IMR-90 (cell line): Measurements from ENCODE around the gene DDI2. TPM values are rescaled to one million over a fixed set of nuclear protein-coding genes. Genes with fewer than 3 reads are reported as not detected.

Experiments
- ATAC-seq: fragments of 200-7000 bp; cut with Tn5 transposase; 2 replicates; pipeline ENCODE4 v1.9.1; 2020; ENCODE audit warnings: low read depth, mild to moderate bottlenecking, moderate library complexity
- BruUV-seq: library from RNA; stranded (reverse); fragments of 400-500 nt; replicated peaks from 2 replicates; lab custom pipeline; 2021; lab: Mats Ljungman, UMichigan
- CTCF ChIA-PET: fragments of 300-600 bp; formaldehyde crosslinking; extraction: SDS; loops from one replicate; lab custom pipeline; 2021; ENCODE audit warnings: antibody characterized with exemption; lab: Yijun Ruan, JAX
- POLR2A ChIA-PET: fragments of 300-600 bp; sonication (Branson Sonifier 250); formaldehyde crosslinking; loops from one replicate; lab custom pipeline; 2022; ENCODE audit warnings: antibody characterized with exemption; ENCODE audit not compliant: unreplicated experiment; lab: Charles Lee
- DNase-seq: peaks from one replicate; pipeline ENCODE4 v3.0.0; 2013
- H2AFZ ChIP-seq: replicated peaks from 2 replicates; pipeline ENCODE3; 2013; ENCODE audit warnings: low read length, mild to moderate bottlenecking; ENCODE audit not compliant: poor library complexity
- H2AK5ac ChIP-seq: 2 replicates; pipeline ENCODE4 v1.6.1; 2013; ENCODE audit warnings: low read depth, low read length, inconsistent platforms
- H2AK9ac ChIP-seq: replicated peaks from 2 replicates; pipeline ENCODE3; 2013; ENCODE audit warnings: mild to moderate bottlenecking, low read depth, low read length, moderate library complexity; ENCODE audit not compliant: poor library complexity
- H2BK120ac ChIP-seq: 2 replicates; pipeline ENCODE4 v1.6.1; 2013; ENCODE audit warnings: low read depth, low read length, inconsistent platforms
- H2BK15ac ChIP-seq: 3 replicates; pipeline ENCODE4 v1.6.1; 2013; ENCODE audit warnings: low read depth, low read length, inconsistent platforms
- H2BK20ac ChIP-seq: 2 replicates; pipeline ENCODE4 v1.6.1; 2013; ENCODE audit warnings: low read depth, mild to moderate bottlenecking, inconsistent platforms, low read length, moderate library complexity
- H2BK5ac ChIP-seq: 2 replicates; pipeline ENCODE4 v1.6.1; 2013; ENCODE audit warnings: mild to moderate bottlenecking, low read depth, low read length, inconsistent platforms; ENCODE audit not compliant: poor library complexity, severe bottlenecking
- H3K14ac ChIP-seq: replicated peaks from 2 replicates; pipeline ENCODE4 v1.6.1; 2013; ENCODE audit warnings: low read depth, low read length, inconsistent platforms
- H3K18ac ChIP-seq: 2 replicates; pipeline ENCODE4 v1.6.1; 2013; ENCODE audit warnings: low read depth, low read length, control low read depth
- H3K23ac ChIP-seq: 2 replicates; pipeline ENCODE4 v1.6.1; 2013; ENCODE audit warnings: low read depth, low read length, inconsistent platforms
- H3K27ac ChIP-seq: 2 replicates; pipeline ENCODE4 v1.5.1; 2013; ENCODE audit warnings: mild to moderate bottlenecking, control low read depth, low read length; ENCODE audit not compliant: insufficient read depth
- H3K27me3 ChIP-seq: 2 replicates; pipeline ENCODE4 v1.6.1; 2013; ENCODE audit warnings: low read length; ENCODE audit not compliant: control insufficient read depth, insufficient read depth
- H3K36me3 ChIP-seq: 2 replicates; pipeline ENCODE4 v1.6.1; 2013; ENCODE audit warnings: low read length, mixed read lengths; ENCODE audit not compliant: control insufficient read depth, insufficient read depth
- H3K4ac ChIP-seq: 2 replicates; pipeline ENCODE4 v1.6.1; 2013; ENCODE audit warnings: low read depth, low read length, inconsistent platforms
- H3K4me1 ChIP-seq: 2 replicates; pipeline ENCODE4 v1.6.1; 2013; ENCODE audit warnings: low read length, mixed read lengths; ENCODE audit not compliant: control insufficient read depth, insufficient read depth
- H3K4me2 ChIP-seq: 2 replicates; pipeline ENCODE4 v1.6.1; 2013; ENCODE audit warnings: low read depth, mild to moderate bottlenecking, control low read depth, low read length, moderate library complexity
- H3K4me3 ChIP-seq: 2 replicates; pipeline ENCODE4 v1.5.1; 2013; ENCODE audit warnings: low read depth, mild to moderate bottlenecking, control low read depth, low read length, moderate library complexity; ENCODE audit not compliant: insufficient read depth
- H3K56ac ChIP-seq: 2 replicates; pipeline ENCODE4 v1.6.1; 2013; ENCODE audit warnings: low read length, inconsistent platforms; ENCODE audit not compliant: insufficient read depth; ENCODE audit errors: extremely low read depth
- H3K79me1 ChIP-seq, 2 experiments: 2 replicates each; pipeline ENCODE4 v1.6.1; 2013; ENCODE audit warnings: low read length in 2 of 2, inconsistent platforms in 1 of 2, low read depth in 1 of 2
- H3K9ac ChIP-seq: 2 replicates; pipeline ENCODE4 v1.6.1; 2013; ENCODE audit warnings: low read depth, low read length, control low read depth
- H3K9me1 ChIP-seq: 2 replicates; pipeline ENCODE4 v1.6.1; 2013; ENCODE audit warnings: low read length, inconsistent platforms; ENCODE audit not compliant: insufficient read depth
- H3K9me3 ChIP-seq: 2 replicates; pipeline ENCODE4 v1.6.1; 2013; ENCODE audit warnings: low read length; ENCODE audit not compliant: control insufficient read depth, insufficient read depth
- H4K20me1 ChIP-seq: 2 replicates; pipeline ENCODE4 v1.6.1; 2013; ENCODE audit warnings: low read length, inconsistent platforms; ENCODE audit not compliant: insufficient read depth
- H4K5ac ChIP-seq: 2 replicates; pipeline ENCODE4 v1.6.1; 2013; ENCODE audit warnings: mild to moderate bottlenecking, low read depth, low read length, control low read depth
- H4K8ac ChIP-seq, 2 experiments: 2 replicates each; pipeline ENCODE4 v1.6.1; 2013; ENCODE audit warnings: low read depth in 2 of 2, low read length in 2 of 2, control low read depth in 1 of 2, inconsistent platforms in 1 of 2
- H4K91ac ChIP-seq: 2 replicates; pipeline ENCODE4 v1.6.1; 2013; ENCODE audit warnings: low read depth, low read length, inconsistent platforms; ENCODE audit not compliant: insufficient read depth
- BHLHE40 ChIP-seq: fragments of 150-350 bp; IDR thresholded peaks from 2 replicates; pipeline ENCODE4 v1.6.1; 2016; ENCODE audit warnings: mild to moderate bottlenecking, low read depth, low read length
- CEBPB ChIP-seq: IDR thresholded peaks from 2 replicates; pipeline ENCODE4 v1.6.1; 2012; ENCODE audit warnings: low read depth, low read length, improper control_type of control experiment
- CHD1 ChIP-seq: IDR thresholded peaks from 2 replicates; pipeline ENCODE4 v1.6.1; 2012; ENCODE audit warnings: low read depth, low read length, improper control_type of control experiment
- ELK1 ChIP-seq: fragments of 150-350 bp; IDR thresholded peaks from 2 replicates; pipeline ENCODE4 v1.6.1; 2016; ENCODE audit warnings: low read depth, mild to moderate bottlenecking, low read length, moderate library complexity, borderline replicate concordance
- FOS ChIP-seq: fragments of 150-350 bp; IDR thresholded peaks from 2 replicates; pipeline ENCODE4 v1.6.1; 2016; ENCODE audit warnings: low read depth, low read length
- MAFK ChIP-seq: IDR thresholded peaks from 2 replicates; pipeline ENCODE4 v1.6.1; 2012; ENCODE audit warnings: low read depth, low read length, improper control_type of control experiment
- MAZ ChIP-seq: IDR thresholded peaks from 2 replicates; pipeline ENCODE4 v1.6.1; 2012; ENCODE audit warnings: low read depth, mild to moderate bottlenecking, low read length, improper control_type of control experiment, moderate library complexity, borderline replicate concordance
- MXI1 ChIP-seq: IDR thresholded peaks from 2 replicates; pipeline ENCODE4 v1.6.1; 2012; ENCODE audit warnings: low read depth, mild to moderate bottlenecking, low read length, moderate library complexity, borderline replicate concordance
- NFE2L2 ChIP-seq: fragments of 150-350 bp; IDR thresholded peaks from 2 replicates; pipeline ENCODE4 v1.6.1; 2016; ENCODE audit warnings: low read depth, mild to moderate bottlenecking, low read length
- POLR2A ChIP-seq: IDR thresholded peaks from 2 replicates; pipeline ENCODE4 v1.6.1; 2012; ENCODE audit warnings: mild to moderate bottlenecking, low read depth, low read length
- RAD21 ChIP-seq: IDR thresholded peaks from 2 replicates; pipeline ENCODE4 v1.6.1; 2012; ENCODE audit warnings: low read length, improper control_type of control experiment
- RCOR1 ChIP-seq: IDR thresholded peaks from 2 replicates; pipeline ENCODE4 v1.6.1; 2012; ENCODE audit warnings: mild to moderate bottlenecking, low read length, improper control_type of control experiment; ENCODE audit not compliant: insufficient replicate concordance
- RFX5 ChIP-seq: IDR thresholded peaks from 2 replicates; pipeline ENCODE4 v1.8.0; 2012; ENCODE audit warnings: low read depth, mild to moderate bottlenecking, low read length, moderate library complexity
- SMC3 ChIP-seq: fragments of 150-350 bp; IDR thresholded peaks from 2 replicates; pipeline ENCODE4 v1.6.1; 2016; ENCODE audit warnings: low read depth, mild to moderate bottlenecking, antibody characterized with exemption, low read length, moderate library complexity
- USF2 ChIP-seq: fragments of 150-350 bp; IDR thresholded peaks from 2 replicates; pipeline ENCODE4 v1.6.1; 2017; ENCODE audit warnings: mild to moderate bottlenecking, antibody characterized with exemption, low read length, low read depth
- WGBS, 2 experiments: methylation state at CpG; one replicate each; pipeline versions ENCODE4 v1.1.5 to v1.1.7; 2013; ENCODE audit warnings: missing lambda C conversion rate in 2 of 2; ENCODE audit not compliant: insufficient read length in 1 of 2; ENCODE audit errors: extremely low coverage in 2 of 2; 5-methylcytosine and 5-hydroxymethylcytosine counted together
- dilution Hi-C: fragments of 300-500 bp; cut with HindIII; formaldehyde crosslinking; loops from one replicate; pipeline ENCODE4 v1.14.3; 2018; ENCODE audit warnings: low sequenced_read_pairs; ENCODE audit not compliant: unreplicated experiment
- in situ Hi-C: fragments of 300-500 bp; cut with MboI; formaldehyde crosslinking; loops from 3 replicates; pipeline ENCODE4 v1.14.3; 2019; ENCODE audit warnings: low sequenced_read_pairs, inconsistent platforms, mixed read lengths
- intact Hi-C: fragments of 100-400 bp; cut with micrococcal nuclease; formaldehyde crosslinking; loops from 2 replicates; pipeline ENCODE4 v1.10.0; 2022
- polyA plus RNA-seq, 3 experiments: library from polyadenylated mRNA; depleted of rRNA; stranded (reverse); fragments of >200 nt; gene quantifications; 2 replicates each; pipeline ENCODE4 v1.2.3, GENCODE V29; 2012; ENCODE audit warnings: low replicate concordance in 1 of 3
- total RNA-seq: library from RNA; depleted of rRNA; stranded (reverse); fragments of >200 nt; gene quantifications from 2 replicates; pipeline ENCODE4 v1.2.3, GENCODE V29; 2012
- TF ChIP-seq, protein P1 (sequence below): conservative IDR thresholded peaks from 2 replicates; pipeline ENCODE4 v1.5.1; 2012; ENCODE audit warnings: mild to moderate bottlenecking, low read depth, low read length, improper control_type of control experiment

DDI2 gene
- total and polyA plus RNA-seq, 2 of the 4 experiments (the other 2 are of a cell fraction): 6.0 to 13.4 TPM

DNA sequence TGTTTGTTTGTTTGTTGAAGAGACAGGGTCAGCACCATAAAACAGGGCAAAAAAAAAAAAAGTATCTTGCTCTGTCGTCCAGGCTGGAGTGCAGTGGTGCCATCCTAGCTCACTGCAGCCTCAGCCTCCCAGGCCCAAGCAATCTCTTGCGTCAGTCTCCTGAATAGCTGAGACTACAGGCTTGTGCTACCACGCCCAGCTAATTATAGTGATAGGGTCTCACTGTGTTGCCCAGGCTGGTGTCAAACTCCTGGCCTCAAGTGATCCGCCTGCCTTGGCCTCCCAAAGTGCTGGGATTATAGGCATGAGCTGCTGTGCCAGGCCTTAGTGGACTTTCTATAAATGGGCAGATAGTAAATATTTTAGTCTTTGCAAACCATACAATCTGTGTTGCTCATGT, 19.2 kb downstream of the DDI2 start:
- H3K27ac ChIP-seq: no peak overlapping the region

More for the DNA sequence above, 19.2 kb downstream of the DDI2 start:
- no peak overlapping the region for H2AK5ac ChIP-seq
- H4K5ac ChIP-seq: no peak overlapping the region
- no peak overlapping the region for H3K4me3 ChIP-seq
- peaks cover 20 to 28% of the 10 kb centered on the region in 2 experiments for H3K79me1 ChIP-seq
- no peak overlapping the region for H4K8ac ChIP-seq
- DNase-seq (no peak), ATAC-seq (no peak)
- WGBS, 2 experiments: 100% methylated on average over 1 of the region's 4 CpGs; no CpG with 5 or more reads in 1 of the 2 experiments
- H2BK120ac ChIP-seq: no peak overlapping the region
- no peak overlapping the region for H2BK5ac ChIP-seq
- H2BK20ac ChIP-seq: no peak overlapping the region
- in situ Hi-C loops: no loop called here
- POLR2A ChIA-PET: no interaction called here
- CTCF ChIA-PET: no interaction called here
- no peak overlapping the region for H2AFZ ChIP-seq
- no peak overlapping the region for H3K56ac ChIP-seq
- H3K36me3 ChIP-seq: peaks cover 33% of the 10 kb centered on the region
- no TSS peak for BruUV-seq
- H4K91ac ChIP-seq: no peak overlapping the region
- H3K14ac ChIP-seq: no peak overlapping the region
- TF ChIP-seq POLR2A (no peak), RAD21 (no peak), FOS (no peak), NFE2L2 (no peak), CHD1 (no peak), RFX5 (no peak), MXI1 (no peak), BHLHE40 (no peak), USF2 (no peak), ELK1 (no peak), MAZ (no peak), MAFK (no peak), RCOR1 (no peak), SMC3 (no peak), CEBPB (no peak)
- TF ChIP-seq, protein P1, sequence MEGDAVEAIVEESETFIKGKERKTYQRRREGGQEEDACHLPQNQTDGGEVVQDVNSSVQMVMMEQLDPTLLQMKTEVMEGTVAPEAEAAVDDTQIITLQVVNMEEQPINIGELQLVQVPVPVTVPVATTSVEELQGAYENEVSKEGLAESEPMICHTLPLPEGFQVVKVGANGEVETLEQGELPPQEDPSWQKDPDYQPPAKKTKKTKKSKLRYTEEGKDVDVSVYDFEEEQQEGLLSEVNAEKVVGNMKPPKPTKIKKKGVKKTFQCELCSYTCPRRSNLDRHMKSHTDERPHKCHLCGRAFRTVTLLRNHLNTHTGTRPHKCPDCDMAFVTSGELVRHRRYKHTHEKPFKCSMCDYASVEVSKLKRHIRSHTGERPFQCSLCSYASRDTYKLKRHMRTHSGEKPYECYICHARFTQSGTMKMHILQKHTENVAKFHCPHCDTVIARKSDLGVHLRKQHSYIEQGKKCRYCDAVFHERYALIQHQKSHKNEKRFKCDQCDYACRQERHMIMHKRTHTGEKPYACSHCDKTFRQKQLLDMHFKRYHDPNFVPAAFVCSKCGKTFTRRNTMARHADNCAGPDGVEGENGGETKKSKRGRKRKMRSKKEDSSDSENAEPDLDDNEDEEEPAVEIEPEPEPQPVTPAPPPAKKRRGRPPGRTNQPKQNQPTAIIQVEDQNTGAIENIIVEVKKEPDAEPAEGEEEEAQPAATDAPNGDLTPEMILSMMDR: no peak
- no peak overlapping the region for H3K18ac ChIP-seq
- H2BK15ac ChIP-seq: no peak overlapping the region
- peaks cover 12% of the 10 kb centered on the region; the same call in 1 of the 2 replicates for H3K9me1 ChIP-seq
- H3K23ac ChIP-seq: no peak overlapping the region
- intact Hi-C loops: no loop called here
- no peaks in the 10 kb centered on the region; the same call in 1 of the 2 replicates for H4K20me1 ChIP-seq
- dilution Hi-C loops: no loop called here
- no peak overlapping the region for H3K4ac ChIP-seq
- H3K9me3 ChIP-seq: no peaks in the 10 kb centered on the region
- no peaks in the 10 kb centered on the region for H3K4me1 ChIP-seq
- no peak overlapping the region for H2AK9ac ChIP-seq
- H3K4me2 ChIP-seq: no peak overlapping the region
- H3K27me3 ChIP-seq: no peaks in the 10 kb centered on the region
- H3K9ac ChIP-seq: no peak overlapping the region
